Upper lobe of left lung (tissue), 4 donors: Measurements from ENCODE around the gene USP54.

Source experiments
- EP300 ChIP-seq, 4 donors: sonication (generic); formaldehyde crosslinking; IDR thresholded peaks; one replicate each; pipeline ENCODE4 v1.5.1; 2017; ENCODE audit warnings: antibody characterized with exemption in 4 of 4, control low read depth in 2 of 4
- POLR2A ChIP-seq, 4 donors: fragments of 450-650 bp; IDR thresholded peaks; one replicate each; pipeline ENCODE4 v1.5.1; 2016 to 2017; ENCODE audit warnings: antibody characterized with exemption in 4 of 4, mild to moderate bottlenecking in 2 of 4
- POLR2AphosphoS5 ChIP-seq, 2 donors: sonication (generic); formaldehyde crosslinking; IDR thresholded peaks; one replicate each; pipeline ENCODE4 v1.5.1; 2017; ENCODE audit warnings: antibody characterized with exemption in 2 of 2
- TF ChIP-seq, protein P1 (sequence below), 6 experiments: fragments of 450-650 bp in 4 of 6; fragments of 200-600 bp in 2 of 6; sonication (generic) in 2 of 6; IDR thresholded peaks; one replicate each; pipeline ENCODE4 v1.5.1; 2016 to 2019; ENCODE audit warnings: antibody characterized with exemption in 6 of 6

DNA sequence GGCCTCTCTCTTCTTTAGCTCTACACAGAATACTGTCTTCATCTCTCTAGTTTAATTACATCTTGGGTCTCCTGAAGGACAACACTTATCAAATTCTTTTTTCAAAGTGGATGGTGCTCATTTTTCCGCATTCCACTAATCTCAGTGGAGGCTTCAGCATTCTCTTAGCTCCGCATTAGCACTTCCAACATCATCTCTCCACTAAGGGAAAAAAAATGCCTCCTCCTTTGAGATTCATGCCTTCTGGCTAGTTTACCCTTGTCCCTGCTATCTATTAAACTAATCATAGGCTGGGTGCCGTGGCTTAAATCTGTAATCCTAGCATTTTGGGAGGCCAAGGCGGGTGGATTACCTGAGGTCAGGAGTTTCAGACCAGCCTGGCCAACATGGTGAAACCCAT lies 104.5 kb downstream of the USP54 start:
- TF ChIP-seq, protein P1, sequence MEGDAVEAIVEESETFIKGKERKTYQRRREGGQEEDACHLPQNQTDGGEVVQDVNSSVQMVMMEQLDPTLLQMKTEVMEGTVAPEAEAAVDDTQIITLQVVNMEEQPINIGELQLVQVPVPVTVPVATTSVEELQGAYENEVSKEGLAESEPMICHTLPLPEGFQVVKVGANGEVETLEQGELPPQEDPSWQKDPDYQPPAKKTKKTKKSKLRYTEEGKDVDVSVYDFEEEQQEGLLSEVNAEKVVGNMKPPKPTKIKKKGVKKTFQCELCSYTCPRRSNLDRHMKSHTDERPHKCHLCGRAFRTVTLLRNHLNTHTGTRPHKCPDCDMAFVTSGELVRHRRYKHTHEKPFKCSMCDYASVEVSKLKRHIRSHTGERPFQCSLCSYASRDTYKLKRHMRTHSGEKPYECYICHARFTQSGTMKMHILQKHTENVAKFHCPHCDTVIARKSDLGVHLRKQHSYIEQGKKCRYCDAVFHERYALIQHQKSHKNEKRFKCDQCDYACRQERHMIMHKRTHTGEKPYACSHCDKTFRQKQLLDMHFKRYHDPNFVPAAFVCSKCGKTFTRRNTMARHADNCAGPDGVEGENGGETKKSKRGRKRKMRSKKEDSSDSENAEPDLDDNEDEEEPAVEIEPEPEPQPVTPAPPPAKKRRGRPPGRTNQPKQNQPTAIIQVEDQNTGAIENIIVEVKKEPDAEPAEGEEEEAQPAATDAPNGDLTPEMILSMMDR (IDR thresholded peaks at IDR 0.05): no peak
- no peak for TF ChIP-seq POLR2A (IDR thresholded peaks at IDR 0.05)
- TF ChIP-seq EP300 (IDR thresholded peaks at IDR 0.05): no peak
- no peak for TF ChIP-seq POLR2AphosphoS5 (IDR thresholded peaks at IDR 0.05)
